Activated CD4-positive, alpha-beta T cell treated with anti-CD3 and anti-CD28 coated beads, Interleukin-2, amount 10 ng/mL, durations not matched to agents 24 days and 14 days (primary cell): ENCODE data around the gene GNLY. TPM values are rescaled to one million over a fixed set of nuclear protein-coding genes. Genes with fewer than 3 reads are reported as not detected.
A peak's percentile ranks its signal among the peaks of the same experiment; 100 is the strongest.

Source experiments
- DNase-seq: peaks from one replicate; pipeline ENCODE4 v3.0.0; 2022
- H3K27ac Mint-ChIP-seq: one replicate; pipeline ENCODE4 v1.8.0; 2022; ENCODE audit warnings: mild to moderate bottlenecking, mixed read lengths
- H3K27me3 Mint-ChIP-seq: one replicate; pipeline ENCODE4 v1.8.0; 2022; ENCODE audit warnings: mixed read lengths
- H3K36me3 Mint-ChIP-seq: one replicate; pipeline ENCODE4 v1.8.0; 2022; ENCODE audit warnings: low read depth, mild to moderate bottlenecking, mixed read lengths
- H3K4me1 Mint-ChIP-seq: one replicate; pipeline ENCODE4 v1.8.0; 2021; ENCODE audit warnings: mixed read lengths
- H3K4me3 Mint-ChIP-seq: one replicate; pipeline ENCODE4 v1.8.0; 2022; ENCODE audit warnings: mild to moderate bottlenecking, moderate library complexity, mixed read lengths
- H3K9me3 Mint-ChIP-seq: one replicate; pipeline ENCODE4 v1.8.0; 2021; ENCODE audit warnings: mixed read lengths
- intact Hi-C: fragments of 100-400 bp; cut with micrococcal nuclease; formaldehyde crosslinking; loops from one replicate; pipeline ENCODE4 v1.15.1; 2023
- total RNA-seq: library from RNA; stranded (reverse); gene quantifications from 2 replicates; pipeline ENCODE4 v1.2.3, GENCODE V29; 2022

GNLY gene
- total RNA-seq, 1 donor from 2014 or later: 54.1 TPM

GRCh38 chr2:85704038-85704437 lies 9.9 kb downstream of the GNLY start:
- Mint-ChIP-seq H3K36me3 (no peaks in the 10 kb centered on the region), H3K4me1 (peaks cover 51% of the 10 kb centered on the region), H3K4me3 (no peak overlapping the region), H3K27ac (peak overlapping the region; percentile 15), H3K9me3 (no peaks in the 10 kb centered on the region), H3K27me3 (peaks cover 5% of the 10 kb centered on the region)
- intact Hi-C loops: no loop called here
- DNase-seq: no peak

GRCh38 chr2:85704800-85705679 lies 10.9 kb downstream of the GNLY start:
- Mint-ChIP-seq H3K4me1 (peaks cover 53% of the 10 kb centered on the region), H3K36me3 (no peaks in the 10 kb centered on the region), H3K9me3 (no peaks in the 10 kb centered on the region), H3K27ac (peak overlapping the region; percentile 79), H3K27me3 (peaks cover 5% of the 10 kb centered on the region), H3K4me3 (peak overlapping the region; percentile 42)
- intact Hi-C loops: loop anchor here (5.0 kb wide), 1 partner anchor 332 kb away; no protein-coding TSS in a partner anchor
- peak; percentile 83 for DNase-seq

GRCh38 chr2:85705680-85706039 lies 11.5 kb downstream of the GNLY start:
- peaks cover 5% of the 10 kb centered on the region for H3K27me3 Mint-ChIP-seq
- DNase-seq: no peak
- no peak overlapping the region for H3K4me3 Mint-ChIP-seq
- no peaks in the 10 kb centered on the region for H3K9me3 Mint-ChIP-seq
- peak overlapping the region; percentile 79 for H3K27ac Mint-ChIP-seq
- H3K36me3 Mint-ChIP-seq: no peaks in the 10 kb centered on the region
- intact Hi-C loops: loop anchor here (5.0 kb wide), 1 partner anchor 332 kb away; no protein-coding TSS in a partner anchor
- H3K4me1 Mint-ChIP-seq: peaks cover 60% of the 10 kb centered on the region

- peaks cover 5% of the 10 kb centered on the region for H3K27me3 Mint-ChIP-seq
- peak; percentile 60 for DNase-seq
- no peaks in the 10 kb centered on the region for H3K9me3 Mint-ChIP-seq
- intact Hi-C loops: loop anchor here (5.0 kb wide), 1 partner anchor 331 kb away; no protein-coding TSS in a partner anchor
- H3K27ac Mint-ChIP-seq: peak overlapping the region; percentile 79
- peaks cover 61% of the 10 kb centered on the region for H3K4me1 Mint-ChIP-seq
- H3K36me3 Mint-ChIP-seq: no peaks in the 10 kb centered on the region
- no peak overlapping the region for H3K4me3 Mint-ChIP-seq
These were observed 11.9 kb downstream of the GNLY start for GRCh38 chr2:85706063-85706462.

- H3K36me3 Mint-ChIP-seq: no peaks in the 10 kb centered on the region
- peak; percentile 65 for DNase-seq
- H3K4me3 Mint-ChIP-seq: no peak overlapping the region
- peak overlapping the region; percentile 79 for H3K27ac Mint-ChIP-seq
- H3K4me1 Mint-ChIP-seq: peaks cover 59% of the 10 kb centered on the region
- H3K27me3 Mint-ChIP-seq: peaks cover 5% of the 10 kb centered on the region
- no peaks in the 10 kb centered on the region for H3K9me3 Mint-ChIP-seq
- intact Hi-C loops: loop anchor here (1.0 to 5.0 kb wide), 3 partner anchors 27 to 331 kb away; no protein-coding TSS in a partner anchor
These were observed 12.6 kb downstream of the GNLY start for GRCh38 chr2:85706599-85707296.

- intact Hi-C loops: loop anchor here (1.0 to 5.0 kb wide), 3 partner anchors 28 to 330 kb away; no protein-coding TSS in a partner anchor
- Mint-ChIP-seq H3K9me3 (no peaks in the 10 kb centered on the region), H3K4me1 (peaks cover 56% of the 10 kb centered on the region), H3K4me3 (no peak overlapping the region), H3K27me3 (peaks cover 5% of the 10 kb centered on the region), H3K36me3 (no peaks in the 10 kb centered on the region), H3K27ac (peak overlapping the region; percentile 61)
- peak; percentile 94 for DNase-seq
These were observed 13.1 kb downstream of the GNLY start for GRCh38 chr2:85707304-85707703.

GRCh38 chr2:85708641-85709040 lies 14.5 kb downstream of the GNLY start:
- no peaks in the 10 kb centered on the region for H3K36me3 Mint-ChIP-seq
- no peak overlapping the region for H3K27ac Mint-ChIP-seq
- no peak for DNase-seq
- intact Hi-C loops: loop anchor here (5.0 kb wide), 1 partner anchor 329 kb away; no protein-coding TSS in a partner anchor
- no peak overlapping the region for H3K4me3 Mint-ChIP-seq
- H3K27me3 Mint-ChIP-seq: peaks cover 3% of the 10 kb centered on the region
- no peaks in the 10 kb centered on the region for H3K9me3 Mint-ChIP-seq
- H3K4me1 Mint-ChIP-seq: peaks cover 47% of the 10 kb centered on the region

GRCh38 chr2:85709401-85709811 lies 15.2 kb downstream of the GNLY start:
- no peak for DNase-seq
- Mint-ChIP-seq H3K9me3 (no peaks in the 10 kb centered on the region), H3K36me3 (no peaks in the 10 kb centered on the region), H3K4me1 (peaks cover 50% of the 10 kb centered on the region), H3K27ac (peak overlapping the region; percentile 57), H3K27me3 (peaks cover 3% of the 10 kb centered on the region), H3K4me3 (no peak overlapping the region)
- intact Hi-C loops: loop anchor here (5.0 kb wide), 1 partner anchor 328 kb away; no protein-coding TSS in a partner anchor

- DNase-seq: no peak
- Mint-ChIP-seq H3K4me1 (peaks cover 47% of the 10 kb centered on the region), H3K27ac (peak overlapping the region; percentile 34), H3K36me3 (no peaks in the 10 kb centered on the region), H3K27me3 (peaks cover 3% of the 10 kb centered on the region), H3K4me3 (no peak overlapping the region), H3K9me3 (no peaks in the 10 kb centered on the region)
- intact Hi-C loops: no loop called here
These were observed 16.8 kb downstream of the GNLY start for GRCh38 chr2:85710687-85711577.

- DNase-seq: no peak
- Mint-ChIP-seq H3K9me3 (no peaks in the 10 kb centered on the region), H3K36me3 (no peaks in the 10 kb centered on the region), H3K4me3 (no peak overlapping the region), H3K27me3 (peaks cover 3% of the 10 kb centered on the region), H3K4me1 (peaks cover 51% of the 10 kb centered on the region), H3K27ac (peak overlapping the region; percentile 37)
- intact Hi-C loops: no loop called here
These were observed 17.5 kb downstream of the GNLY start for GRCh38 chr2:85711578-85712060.

- Mint-ChIP-seq H3K27me3 (peaks cover 3% of the 10 kb centered on the region), H3K36me3 (no peaks in the 10 kb centered on the region), H3K4me1 (peaks cover 47% of the 10 kb centered on the region), H3K9me3 (no peaks in the 10 kb centered on the region), H3K27ac (no peak overlapping the region), H3K4me3 (no peak overlapping the region)
- intact Hi-C loops: no loop called here
- DNase-seq: no peak
These were observed 18.2 kb downstream of the GNLY start for GRCh38 chr2:85712336-85712735.

- no peak for DNase-seq
- Mint-ChIP-seq H3K27ac (no peak overlapping the region), H3K4me3 (no peak overlapping the region), H3K4me1 (peaks cover 44% of the 10 kb centered on the region), H3K36me3 (no peaks in the 10 kb centered on the region), H3K27me3 (peaks cover under 1% of the 10 kb centered on the region), H3K9me3 (no peaks in the 10 kb centered on the region)
- intact Hi-C loops: no loop called here
These were observed 18.9 kb downstream of the GNLY start for GRCh38 chr2:85712849-85713612.
